GM23338 (cell line): ENCODE results near the gene PI4K2A. TPM values are rescaled to one million over a fixed set of nuclear protein-coding genes. Genes with fewer than 3 reads are reported as not detected.
A peak's percentile ranks its signal among the peaks of the same experiment; 100 is the strongest.

Experiments used
- ATAC-seq: fragments of 200-7000 bp; cut with Tn5 transposase; 3 replicates; pipeline ENCODE4 v1.9.1; 2020
- DNase-seq: peaks from one replicate; pipeline ENCODE4 v3.0.0-alpha.2; 2015; ENCODE audit warnings: low spot score
- H2AFZ ChIP-seq: fragments of 200-600 bp; sonication (generic); 2 replicates; pipeline ENCODE4 v1.8.0; 2016; ENCODE audit warnings: antibody characterized with exemption, mild to moderate bottlenecking, moderate library complexity
- H3F3A ChIP-seq: fragments of 200-600 bp; sonication (generic); replicated peaks from 2 replicates; pipeline ENCODE4 v1.8.0; 2017; ENCODE audit warnings: antibody characterized with exemption, mixed run types, low read depth
- H3K27ac ChIP-seq: fragments of 200-600 bp; sonication (generic); 2 replicates; pipeline ENCODE4 v1.6.1; 2016; ENCODE audit warnings: low read depth
- H3K27me3 ChIP-seq: fragments of 200-600 bp; sonication (generic); 2 replicates; pipeline ENCODE4 v1.8.0; 2016; ENCODE audit warnings: mild to moderate bottlenecking, mixed run types, moderate library complexity; ENCODE audit not compliant: insufficient read depth
- H3K36me3 ChIP-seq: fragments of 200-600 bp; sonication (generic); 2 replicates; pipeline ENCODE4 v1.8.0; 2016; ENCODE audit warnings: mild to moderate bottlenecking; ENCODE audit not compliant: insufficient read depth
- H3K4me1 ChIP-seq: fragments of 200-600 bp; sonication (generic); 2 replicates; pipeline ENCODE4 v1.8.0; 2016; ENCODE audit warnings: mild to moderate bottlenecking, moderate library complexity; ENCODE audit not compliant: insufficient read depth
- H3K4me2 ChIP-seq: fragments of 200-600 bp; sonication (generic); 2 replicates; pipeline ENCODE4 v1.7.1; 2017; ENCODE audit warnings: mixed run types
- H3K4me3 ChIP-seq: fragments of 200-600 bp; sonication (generic); 2 replicates; pipeline ENCODE4 v1.6.1; 2016; ENCODE audit warnings: mixed run types
- H3K79me2 ChIP-seq: fragments of 200-600 bp; sonication (generic); replicated peaks from 2 replicates; pipeline ENCODE4 v1.8.0; 2017; ENCODE audit warnings: mild to moderate bottlenecking; ENCODE audit not compliant: insufficient read depth
- H3K9me2 ChIP-seq: fragments of 200-600 bp; sonication (generic); 2 replicates; pipeline ENCODE4 v1.8.0; 2017; ENCODE audit not compliant: insufficient read depth
- H4K20me1 ChIP-seq: fragments of 200-600 bp; sonication (generic); replicated peaks from 2 replicates; pipeline ENCODE4 v1.8.0; 2017; ENCODE audit warnings: mild to moderate bottlenecking; ENCODE audit not compliant: insufficient read depth
- H3K27ac Mint-ChIP-seq: 2 replicates; pipeline ENCODE4 v1.8.0; 2020; ENCODE audit warnings: inconsistent platforms, mild to moderate bottlenecking, moderate library complexity, mixed read lengths
- H3K27me3 Mint-ChIP-seq: 3 replicates; pipeline ENCODE4 v1.8.0; 2022; ENCODE audit warnings: low read depth, mild to moderate bottlenecking, moderate library complexity, mixed read lengths, inconsistent platforms; ENCODE audit not compliant: insufficient read depth, poor library complexity
- H3K36me3 Mint-ChIP-seq: 3 replicates; pipeline ENCODE4 v1.8.0; 2021; ENCODE audit warnings: low read depth, mild to moderate bottlenecking, inconsistent platforms, moderate library complexity, mixed read lengths
- H3K4me1 Mint-ChIP-seq: 3 replicates; pipeline ENCODE4 v1.8.0; 2020; ENCODE audit warnings: mild to moderate bottlenecking, inconsistent platforms, mixed read lengths
- H3K4me3 Mint-ChIP-seq: 3 replicates; pipeline ENCODE4 v1.8.0; 2021; ENCODE audit warnings: moderate library complexity, mild to moderate bottlenecking, inconsistent platforms, mixed read lengths
- H3K9me3 Mint-ChIP-seq: 3 replicates; pipeline ENCODE4 v1.8.0; 2020; ENCODE audit warnings: moderate library complexity, mild to moderate bottlenecking, inconsistent platforms, mixed read lengths
- EZH2 ChIP-seq: fragments of 200-600 bp; sonication (generic); IDR thresholded peaks from one replicate; pipeline ENCODE4 v1.8.0; 2017; ENCODE audit warnings: antibody characterized with exemption, mild to moderate bottlenecking, low read depth; ENCODE audit not compliant: unreplicated experiment
- EZH2phosphoT487 ChIP-seq: fragments of 200-600 bp; sonication (generic); IDR thresholded peaks from one replicate; pipeline ENCODE4 v1.8.1; 2018; ENCODE audit warnings: antibody characterized with exemption; ENCODE audit not compliant: unreplicated experiment
- JUNB ChIP-seq: IDR thresholded peaks from one replicate; pipeline ENCODE4 v1.6.1; 2016; ENCODE audit warnings: antibody characterized with exemption; ENCODE audit not compliant: unreplicated experiment
- POLR2AphosphoS5 ChIP-seq: IDR thresholded peaks from 2 replicates; pipeline ENCODE4 v1.6.1; 2016; ENCODE audit warnings: antibody characterized with exemption, low read depth
- STAT1 ChIP-seq: IDR thresholded peaks from one replicate; pipeline ENCODE4 v1.6.1; 2016; ENCODE audit warnings: antibody characterized with exemption; ENCODE audit not compliant: unreplicated experiment
- ZNF114 ChIP-seq: fragments of 250-450 bp; sonication (Bioruptor Pico); IDR thresholded peaks from 2 replicates; pipeline ENCODE4 v1.5.0; 2020; ENCODE audit warnings: mild to moderate bottlenecking, moderate library complexity
- polyA plus RNA-seq: library from polyadenylated mRNA; unstranded; fragments of >200 nt; fragmentation: Nextera tagmentation; extraction: Ambion mirVana; gene quantifications from 2 replicates; pipeline ENCODE4 v1.2.1, GENCODE V29; 2016
- total RNA-seq: library from RNA; depleted of rRNA; stranded (reverse); fragments of >200 nt; shearing (Covaris generic); gene quantifications from 2 replicates; pipeline ENCODE4 v1.2.3, GENCODE V29; 2014
- TF ChIP-seq, protein P1 (sequence below), 2 experiments: fragments of 200-600 bp in 1 of 2; sonication (generic) in 1 of 2; conservative IDR thresholded peaks; 2 replicates each; pipeline versions ENCODE4 v1.5.1 to v1.6.1; 2016 to 2017; ENCODE audit warnings: antibody characterized with exemption in 2 of 2, low read depth in 2 of 2, mild to moderate bottlenecking in 2 of 2, moderate library complexity in 1 of 2
- TF ChIP-seq, protein P2 (sequence below): fragments of 250-450 bp; sonication (Bioruptor Pico); IDR thresholded peaks from 2 replicates; pipeline ENCODE4 v1.5.0; 2020; ENCODE audit warnings: mild to moderate bottlenecking, moderate library complexity
- TF ChIP-seq, protein P3 (sequence below): IDR thresholded peaks from 2 replicates; pipeline ENCODE4 v1.6.1; 2016; ENCODE audit warnings: antibody characterized with exemption

The PI4K2A gene
- total and polyA plus RNA-seq, 2 experiments from 2014 or later: 8.1 to 29.2 TPM

DNA sequence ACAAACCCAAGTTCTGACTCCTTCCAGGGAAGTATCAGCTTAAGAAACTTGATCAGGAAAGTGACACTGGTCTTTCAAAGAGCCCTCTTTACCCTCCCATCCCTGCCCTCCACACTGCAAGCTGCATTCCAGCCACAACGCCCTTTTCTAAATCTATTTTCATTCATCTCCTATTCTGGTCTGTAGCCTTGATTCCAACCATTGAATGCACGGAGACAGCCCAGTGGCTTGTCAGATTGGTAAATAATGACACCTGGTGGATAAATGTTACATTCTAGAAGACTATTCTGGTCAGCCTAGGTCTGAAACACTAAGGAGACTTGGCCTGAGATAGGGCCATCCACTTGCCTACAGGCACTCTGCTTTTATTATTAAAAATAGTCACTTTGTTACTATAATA lies 28.1 kb upstream of the PI4K2A start:
- peak; percentile 86 for ATAC-seq

DNA sequence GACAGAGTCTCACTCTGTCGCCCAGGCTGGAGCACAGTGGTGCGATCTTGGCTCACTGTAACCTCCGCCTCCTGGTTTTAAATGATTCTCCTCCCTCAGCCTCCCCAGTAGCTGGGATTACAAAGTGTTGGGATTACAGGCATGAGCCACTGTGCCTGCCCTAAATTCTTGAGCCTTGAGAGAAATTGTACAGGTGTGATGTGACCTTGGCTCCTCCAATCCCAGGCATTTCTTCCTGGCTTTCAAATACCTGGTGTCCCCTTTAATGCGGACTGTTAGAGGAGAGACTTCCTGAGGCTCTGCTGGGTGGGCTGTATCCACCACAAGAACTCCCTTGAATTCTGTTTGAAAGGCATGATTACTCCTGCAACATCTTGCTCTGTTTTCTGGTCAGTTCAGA lies 22.2 kb upstream of the PI4K2A start:
- no peaks in the 10 kb centered on the region for H3K4me1 Mint-ChIP-seq
- Histone ChIP-seq H3K36me3 (no peaks in the 10 kb centered on the region), H3K79me2 (no peaks in the 10 kb centered on the region), H2AFZ (no peak overlapping the region), H3F3A (no peaks in the 10 kb centered on the region), H3K27me3 (no peaks in the 10 kb centered on the region), H3K4me3 (no peak overlapping the region), H3K4me2 (no peak overlapping the region), H3K4me1 (no peaks in the 10 kb centered on the region), H3K27ac (0 out of 2 replicates have a peak overlapping the region, but pooled peaks have one; percentile 19), H3K9me2 (no peaks in the 10 kb centered on the region), H4K20me1 (peaks cover 3% of the 10 kb centered on the region)
- no peaks in the 10 kb centered on the region for H3K36me3 Mint-ChIP-seq
- no peak for TF ChIP-seq EZH2phosphoT487
- H3K27ac Mint-ChIP-seq: no peak overlapping the region
- ATAC-seq (no peak), DNase-seq (no peak)
- no peak overlapping the region for H3K4me3 Mint-ChIP-seq
- no peaks in the 10 kb centered on the region for H3K27me3 Mint-ChIP-seq
- no peaks in the 10 kb centered on the region for H3K9me3 Mint-ChIP-seq

More for the DNA sequence above, 28.1 kb upstream of the PI4K2A start:
- 0 out of 2 replicates have a peak, but pooled peaks cover 3% of the 10 kb centered on the region for H4K20me1 ChIP-seq
- H3K9me2 ChIP-seq: no peaks in the 10 kb centered on the region
- H3K4me3 ChIP-seq: no peak overlapping the region
- H3K36me3 ChIP-seq: no peaks in the 10 kb centered on the region
- H3K4me2 ChIP-seq: no peak overlapping the region
- H3K4me1 ChIP-seq: no peaks in the 10 kb centered on the region
- Mint-ChIP-seq H3K4me1 (peaks cover 10% of the 10 kb centered on the region), H3K27ac (no peak overlapping the region), H3K9me3 (no peaks in the 10 kb centered on the region), H3K36me3 (no peaks in the 10 kb centered on the region), H3K27me3 (peaks cover 4% of the 10 kb centered on the region), H3K4me3 (no peak overlapping the region)
- TF ChIP-seq, protein P1, sequence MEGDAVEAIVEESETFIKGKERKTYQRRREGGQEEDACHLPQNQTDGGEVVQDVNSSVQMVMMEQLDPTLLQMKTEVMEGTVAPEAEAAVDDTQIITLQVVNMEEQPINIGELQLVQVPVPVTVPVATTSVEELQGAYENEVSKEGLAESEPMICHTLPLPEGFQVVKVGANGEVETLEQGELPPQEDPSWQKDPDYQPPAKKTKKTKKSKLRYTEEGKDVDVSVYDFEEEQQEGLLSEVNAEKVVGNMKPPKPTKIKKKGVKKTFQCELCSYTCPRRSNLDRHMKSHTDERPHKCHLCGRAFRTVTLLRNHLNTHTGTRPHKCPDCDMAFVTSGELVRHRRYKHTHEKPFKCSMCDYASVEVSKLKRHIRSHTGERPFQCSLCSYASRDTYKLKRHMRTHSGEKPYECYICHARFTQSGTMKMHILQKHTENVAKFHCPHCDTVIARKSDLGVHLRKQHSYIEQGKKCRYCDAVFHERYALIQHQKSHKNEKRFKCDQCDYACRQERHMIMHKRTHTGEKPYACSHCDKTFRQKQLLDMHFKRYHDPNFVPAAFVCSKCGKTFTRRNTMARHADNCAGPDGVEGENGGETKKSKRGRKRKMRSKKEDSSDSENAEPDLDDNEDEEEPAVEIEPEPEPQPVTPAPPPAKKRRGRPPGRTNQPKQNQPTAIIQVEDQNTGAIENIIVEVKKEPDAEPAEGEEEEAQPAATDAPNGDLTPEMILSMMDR (conservative IDR thresholded peaks at IDR 0.05; ENCODE audit: low read depth in 2 of 2): peak; percentile 56 to 71
- no peak for TF ChIP-seq ZNF114
- DNase-seq: peak; percentile 81
- no peaks in the 10 kb centered on the region for H3K79me2 ChIP-seq
- no peaks in the 10 kb centered on the region for H3F3A ChIP-seq
- H3K27me3 ChIP-seq: no peaks in the 10 kb centered on the region
- no peak overlapping the region for H3K27ac ChIP-seq
- H2AFZ ChIP-seq: no peak overlapping the region

DNA sequence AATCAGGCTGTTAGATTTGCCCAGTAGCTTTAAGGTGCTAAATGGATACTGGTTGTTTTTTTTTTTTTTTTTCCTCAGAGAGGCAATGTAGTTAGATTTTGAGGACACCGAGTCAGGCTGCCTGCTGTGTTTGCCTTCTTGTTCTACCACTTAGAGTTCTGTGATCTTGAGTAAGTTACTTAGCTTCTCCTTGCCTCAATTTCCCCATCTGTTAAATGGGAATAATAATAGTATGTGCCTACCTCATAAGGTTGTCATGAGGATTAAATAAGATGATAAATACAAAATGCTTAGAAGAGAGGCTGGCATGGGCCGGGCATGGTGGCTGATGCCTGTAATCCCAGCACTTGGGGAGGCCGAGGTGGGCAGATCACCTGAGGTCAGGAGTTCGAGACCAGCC lies 21.7 kb upstream of the PI4K2A start:
- H4K20me1 ChIP-seq: peaks cover 3% of the 10 kb centered on the region
- no peaks in the 10 kb centered on the region for H3F3A ChIP-seq
- no peak overlapping the region for H3K4me3 ChIP-seq
- H3K36me3 ChIP-seq: no peaks in the 10 kb centered on the region
- ATAC-seq (no peak), DNase-seq (no peak)
- no peak overlapping the region for H3K4me3 Mint-ChIP-seq
- no peaks in the 10 kb centered on the region for H3K27me3 ChIP-seq
- no peaks in the 10 kb centered on the region for H3K9me2 ChIP-seq
- no peaks in the 10 kb centered on the region for H3K79me2 ChIP-seq
- no peaks in the 10 kb centered on the region for H3K4me1 Mint-ChIP-seq
- no peak overlapping the region for H2AFZ ChIP-seq
- H3K27ac Mint-ChIP-seq: no peak overlapping the region
- no peaks in the 10 kb centered on the region for H3K36me3 Mint-ChIP-seq
- H3K4me2 ChIP-seq: no peak overlapping the region
- H3K27ac ChIP-seq: 0 out of 2 replicates have a peak overlapping the region, but pooled peaks have one; percentile 19
- no peaks in the 10 kb centered on the region for H3K4me1 ChIP-seq
- peaks cover 2% of the 10 kb centered on the region for H3K27me3 Mint-ChIP-seq
- no peaks in the 10 kb centered on the region for H3K9me3 Mint-ChIP-seq
- TF ChIP-seq, protein P2, sequence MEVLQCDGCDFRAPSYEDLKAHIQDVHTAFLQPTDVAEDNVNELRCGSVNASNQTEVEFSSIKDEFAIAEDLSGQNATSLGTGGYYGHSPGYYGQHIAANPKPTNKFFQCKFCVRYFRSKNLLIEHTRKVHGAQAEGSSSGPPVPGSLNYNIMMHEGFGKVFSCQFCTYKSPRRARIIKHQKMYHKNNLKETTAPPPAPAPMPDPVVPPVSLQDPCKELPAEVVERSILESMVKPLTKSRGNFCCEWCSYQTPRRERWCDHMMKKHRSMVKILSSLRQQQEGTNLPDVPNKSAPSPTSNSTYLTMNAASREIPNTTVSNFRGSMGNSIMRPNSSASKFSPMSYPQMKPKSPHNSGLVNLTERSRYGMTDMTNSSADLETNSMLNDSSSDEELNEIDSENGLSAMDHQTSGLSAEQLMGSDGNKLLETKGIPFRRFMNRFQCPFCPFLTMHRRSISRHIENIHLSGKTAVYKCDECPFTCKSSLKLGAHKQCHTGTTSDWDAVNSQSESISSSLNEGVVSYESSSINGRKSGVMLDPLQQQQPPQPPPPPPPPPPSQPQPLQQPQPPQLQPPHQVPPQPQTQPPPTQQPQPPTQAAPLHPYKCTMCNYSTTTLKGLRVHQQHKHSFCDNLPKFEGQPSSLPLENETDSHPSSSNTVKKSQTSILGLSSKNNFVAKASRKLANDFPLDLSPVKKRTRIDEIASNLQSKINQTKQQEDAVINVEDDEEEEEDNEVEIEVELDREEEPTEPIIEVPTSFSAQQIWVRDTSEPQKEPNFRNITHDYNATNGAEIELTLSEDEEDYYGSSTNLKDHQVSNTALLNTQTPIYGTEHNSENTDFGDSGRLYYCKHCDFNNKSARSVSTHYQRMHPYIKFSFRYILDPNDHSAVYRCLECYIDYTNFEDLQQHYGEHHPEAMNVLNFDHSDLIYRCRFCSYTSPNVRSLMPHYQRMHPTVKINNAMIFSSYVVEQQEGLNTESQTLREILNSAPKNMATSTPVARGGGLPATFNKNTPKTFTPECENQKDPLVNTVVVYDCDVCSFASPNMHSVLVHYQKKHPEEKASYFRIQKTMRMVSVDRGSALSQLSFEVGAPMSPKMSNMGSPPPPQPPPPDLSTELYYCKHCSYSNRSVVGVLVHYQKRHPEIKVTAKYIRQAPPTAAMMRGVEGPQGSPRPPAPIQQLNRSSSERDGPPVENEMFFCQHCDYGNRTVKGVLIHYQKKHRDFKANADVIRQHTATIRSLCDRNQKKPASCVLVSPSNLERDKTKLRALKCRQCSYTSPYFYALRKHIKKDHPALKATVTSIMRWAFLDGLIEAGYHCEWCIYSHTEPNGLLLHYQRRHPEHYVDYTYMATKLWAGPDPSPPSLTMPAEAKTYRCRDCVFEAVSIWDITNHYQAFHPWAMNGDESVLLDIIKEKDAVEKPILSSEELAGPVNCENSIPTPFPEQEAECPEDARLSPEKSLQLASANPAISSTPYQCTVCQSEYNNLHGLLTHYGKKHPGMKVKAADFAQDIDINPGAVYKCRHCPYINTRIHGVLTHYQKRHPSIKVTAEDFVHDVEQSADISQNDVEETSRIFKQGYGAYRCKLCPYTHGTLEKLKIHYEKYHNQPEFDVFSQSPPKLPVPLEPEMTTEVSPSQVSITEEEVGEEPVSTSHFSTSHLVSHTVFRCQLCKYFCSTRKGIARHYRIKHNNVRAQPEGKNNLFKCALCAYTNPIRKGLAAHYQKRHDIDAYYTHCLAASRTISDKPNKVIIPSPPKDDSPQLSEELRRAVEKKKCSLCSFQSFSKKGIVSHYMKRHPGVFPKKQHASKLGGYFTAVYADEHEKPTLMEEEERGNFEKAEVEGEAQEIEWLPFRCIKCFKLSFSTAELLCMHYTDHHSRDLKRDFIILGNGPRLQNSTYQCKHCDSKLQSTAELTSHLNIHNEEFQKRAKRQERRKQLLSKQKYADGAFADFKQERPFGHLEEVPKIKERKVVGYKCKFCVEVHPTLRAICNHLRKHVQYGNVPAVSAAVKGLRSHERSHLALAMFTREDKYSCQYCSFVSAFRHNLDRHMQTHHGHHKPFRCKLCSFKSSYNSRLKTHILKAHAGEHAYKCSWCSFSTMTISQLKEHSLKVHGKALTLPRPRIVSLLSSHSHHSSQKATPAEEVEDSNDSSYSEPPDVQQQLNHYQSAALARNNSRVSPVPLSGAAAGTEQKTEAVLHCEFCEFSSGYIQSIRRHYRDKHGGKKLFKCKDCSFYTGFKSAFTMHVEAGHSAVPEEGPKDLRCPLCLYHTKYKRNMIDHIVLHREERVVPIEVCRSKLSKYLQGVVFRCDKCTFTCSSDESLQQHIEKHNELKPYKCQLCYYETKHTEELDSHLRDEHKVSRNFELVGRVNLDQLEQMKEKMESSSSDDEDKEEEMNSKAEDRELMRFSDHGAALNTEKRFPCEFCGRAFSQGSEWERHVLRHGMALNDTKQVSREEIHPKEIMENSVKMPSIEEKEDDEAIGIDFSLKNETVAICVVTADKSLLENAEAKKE: no peak
- TF ChIP-seq EZH2 (no peak), JUNB (no peak), STAT1 (no peak), POLR2AphosphoS5 (no peak)
- TF ChIP-seq, protein P3, sequence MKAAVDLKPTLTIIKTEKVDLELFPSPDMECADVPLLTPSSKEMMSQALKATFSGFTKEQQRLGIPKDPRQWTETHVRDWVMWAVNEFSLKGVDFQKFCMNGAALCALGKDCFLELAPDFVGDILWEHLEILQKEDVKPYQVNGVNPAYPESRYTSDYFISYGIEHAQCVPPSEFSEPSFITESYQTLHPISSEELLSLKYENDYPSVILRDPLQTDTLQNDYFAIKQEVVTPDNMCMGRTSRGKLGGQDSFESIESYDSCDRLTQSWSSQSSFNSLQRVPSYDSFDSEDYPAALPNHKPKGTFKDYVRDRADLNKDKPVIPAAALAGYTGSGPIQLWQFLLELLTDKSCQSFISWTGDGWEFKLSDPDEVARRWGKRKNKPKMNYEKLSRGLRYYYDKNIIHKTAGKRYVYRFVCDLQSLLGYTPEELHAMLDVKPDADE: no peak
